Fibroblast of peridontal ligament (primary cell): ENCODE measurements around the gene MYH9.

Experiments used
- DNase-seq: peaks from one replicate; pipeline ENCODE4 v3.0.0-alpha.2; 2010; ENCODE audit errors: extremely low read depth

The MYH9 gene

GRCh38 chr22:36331306-36331911, 56.4 kb downstream of the MYH9 start:
- DNase-seq = peak; percentile 80

DNA sequence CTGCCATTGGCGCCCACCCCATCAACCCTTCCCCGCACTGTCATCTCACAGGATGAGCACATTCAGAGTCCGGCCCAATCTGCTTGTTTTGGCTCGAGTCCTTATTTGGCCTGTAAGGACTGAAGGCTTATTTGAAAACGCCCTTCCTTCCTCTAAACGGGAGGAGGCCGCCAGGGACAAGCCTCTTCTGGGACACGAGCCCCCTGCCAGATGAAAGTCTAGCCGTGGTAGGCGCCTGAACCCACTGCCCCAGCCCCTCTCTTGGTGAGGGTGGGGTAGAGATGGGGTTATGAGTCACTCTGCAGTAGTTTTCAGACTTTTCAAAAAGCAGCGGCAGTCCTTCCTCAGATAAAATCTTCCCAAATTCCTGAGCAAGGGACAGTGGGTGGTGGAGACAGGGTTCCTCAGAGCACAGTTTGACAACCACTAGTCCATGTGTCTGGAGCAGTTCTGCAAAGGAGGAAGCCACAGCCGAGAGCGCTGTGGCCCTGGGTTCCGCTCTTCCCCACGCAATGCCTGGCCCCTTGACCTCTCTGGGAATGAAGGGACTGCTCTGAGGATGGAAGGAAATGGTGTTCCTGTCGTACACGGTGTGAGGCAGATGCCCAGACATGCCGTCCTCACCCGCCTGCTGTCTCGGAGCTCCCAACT, 57.0 kb downstream of the MYH9 start:
- DNase-seq = peak; percentile 60

DNA sequence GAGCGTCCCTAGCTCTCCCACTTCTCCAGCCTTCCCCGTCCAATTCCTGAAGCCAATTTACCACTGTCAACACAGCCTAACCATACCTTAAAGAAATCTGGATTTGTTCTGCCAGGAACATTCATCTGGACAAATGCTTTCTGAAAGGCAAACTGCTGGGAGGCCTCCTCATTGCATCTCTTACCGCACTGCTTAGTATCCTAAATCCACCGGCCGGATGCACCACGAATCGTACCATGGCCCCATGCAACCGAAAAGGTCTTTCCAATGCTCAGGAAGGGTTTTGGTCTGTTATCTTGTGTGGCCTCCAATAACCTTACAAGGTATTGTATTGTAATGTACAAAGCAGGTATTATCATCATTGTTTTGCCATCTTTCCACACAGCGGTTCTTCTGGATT, 57.6 kb downstream of the MYH9 start:
- DNase-seq = no peak

- peak; percentile 87 for DNase-seq
These were observed 58.3 kb downstream of the MYH9 start for GRCh38 chr22:36329254-36330078.

GRCh38 chr22:36328635-36329253, 59.0 kb downstream of the MYH9 start:
- peak; percentile 79 for DNase-seq

GRCh38 chr22:36327922-36328551, 59.7 kb downstream of the MYH9 start:
- DNase-seq = peak; percentile 66

DNA sequence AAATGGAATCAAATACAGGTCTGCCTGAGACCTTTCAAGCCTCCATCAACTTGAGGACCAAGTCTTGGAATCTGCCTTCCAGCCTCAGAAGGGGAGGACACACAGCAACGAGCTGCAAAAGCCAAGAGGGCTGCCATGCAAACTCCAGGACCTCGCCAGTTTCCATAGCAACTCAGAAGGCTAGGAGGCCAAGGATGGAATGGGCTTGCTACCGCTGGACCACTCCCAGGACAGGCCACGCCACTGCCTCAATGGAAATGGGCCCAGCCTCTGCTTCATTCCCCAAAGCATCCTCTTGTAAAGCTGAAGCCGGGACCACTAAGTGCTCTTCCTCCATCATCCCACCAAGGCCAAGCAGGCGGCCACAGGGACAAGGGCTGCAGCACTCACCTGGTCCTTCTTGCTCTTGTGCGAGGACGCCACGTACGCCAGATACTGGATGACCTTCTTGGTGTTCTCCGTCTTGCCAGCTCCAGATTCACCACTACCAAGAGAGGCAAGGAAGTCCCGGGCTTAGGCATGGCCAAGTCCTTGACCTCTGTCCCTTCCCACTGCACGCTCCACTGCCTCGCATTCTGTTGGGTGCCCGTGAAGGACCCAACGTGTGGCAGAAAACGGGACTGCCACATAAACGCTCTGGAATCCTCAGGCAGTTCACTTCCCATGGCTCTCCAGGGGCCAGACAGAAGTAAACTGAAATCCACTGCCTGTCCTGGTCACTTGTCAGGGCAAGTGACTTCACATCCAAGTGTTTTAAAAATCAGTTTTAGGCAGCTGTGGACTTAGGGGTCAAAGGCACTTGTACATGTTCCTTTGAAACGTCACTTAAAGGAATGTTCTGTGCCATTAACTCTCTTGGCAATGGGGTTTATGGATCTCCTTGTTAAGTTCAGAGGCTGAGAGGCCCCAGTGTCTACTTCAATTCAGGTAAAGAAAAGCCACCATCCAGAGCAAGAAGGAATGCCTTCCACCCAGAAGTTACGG, 61.3 kb downstream of the MYH9 start:
- DNase-seq = no peak

DNA sequence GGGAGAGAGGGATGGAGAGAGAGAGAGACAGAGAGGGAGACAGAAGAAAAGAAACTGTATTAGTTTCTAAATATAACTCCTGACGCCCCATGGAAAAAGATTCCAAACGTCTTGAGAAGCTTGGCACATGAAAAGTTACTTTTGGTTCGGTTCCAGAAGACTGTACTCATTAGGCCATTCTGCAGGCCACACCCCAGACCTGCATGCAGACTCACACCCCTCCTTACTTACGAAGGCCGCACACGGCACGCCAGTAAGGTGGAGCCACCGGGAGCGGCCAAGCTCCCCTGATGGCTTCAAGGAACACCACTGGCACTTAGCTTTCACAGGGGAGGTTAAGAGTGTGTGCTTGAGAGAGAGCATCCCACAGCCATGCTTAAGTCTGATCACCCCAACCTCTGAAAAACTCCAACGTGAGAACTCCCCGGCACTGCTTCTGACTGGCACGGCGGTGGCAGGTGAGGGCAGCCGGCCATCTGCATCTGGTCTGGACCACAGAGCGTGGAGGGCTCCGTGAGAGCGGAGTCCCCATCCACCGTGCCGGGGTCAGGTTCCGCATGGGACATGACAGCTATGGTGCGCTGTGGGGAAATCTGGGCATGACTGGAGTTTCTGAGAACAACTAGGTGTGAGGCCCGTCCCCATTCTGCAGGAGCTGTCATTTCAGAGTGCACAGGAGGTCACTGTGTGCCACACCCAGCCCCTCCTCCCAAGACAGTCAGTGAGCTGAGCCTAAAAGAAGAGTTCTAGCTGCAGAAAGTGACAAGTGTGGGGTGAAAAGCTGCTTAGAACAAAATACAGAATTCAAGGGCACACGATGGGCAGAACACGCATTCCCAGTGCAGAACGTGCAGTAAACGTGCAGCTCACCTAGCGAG, 62.4 kb downstream of the MYH9 start:
- peak; percentile 96 for DNase-seq

GRCh38 chr22:36324414-36324813, 63.4 kb downstream of the MYH9 start:
- no peak for DNase-seq

- DNase-seq = no peak
These were observed 63.9 kb downstream of the MYH9 start for GRCh38 chr22:36323855-36324331.

DNA sequence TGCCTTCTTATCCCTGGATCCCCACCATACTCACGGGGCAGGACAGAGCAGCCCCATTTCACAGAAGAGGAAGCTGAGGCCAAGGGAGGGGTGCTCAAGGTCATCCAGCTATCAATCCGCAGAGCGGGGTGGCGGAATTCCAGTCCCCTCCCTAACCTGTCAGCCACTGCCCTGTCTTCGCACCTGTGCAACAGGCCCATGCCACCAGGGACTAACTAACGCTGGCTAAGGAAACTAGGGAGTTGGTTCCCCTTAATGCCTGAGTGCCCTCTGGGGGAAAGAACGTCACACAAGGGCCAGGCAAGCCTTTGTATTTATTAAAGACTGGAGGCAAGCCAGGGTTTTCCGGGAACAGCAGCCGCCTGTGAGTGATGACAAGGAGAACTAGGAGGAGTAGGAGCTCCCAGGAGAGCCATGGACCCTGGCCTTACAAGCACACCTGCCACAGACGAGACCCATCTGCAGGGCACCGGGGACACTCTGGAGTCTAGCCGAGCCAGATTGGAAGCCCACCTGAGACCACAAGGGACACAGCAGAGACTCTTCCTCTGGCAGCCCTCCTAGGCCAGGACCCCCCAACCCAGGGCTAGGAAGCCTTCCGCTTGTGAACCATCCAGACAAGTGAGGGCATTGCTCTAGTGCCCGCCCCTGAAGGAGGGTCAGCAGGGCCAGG, 64.4 kb downstream of the MYH9 start:
- DNase-seq = peak; percentile 67

- no peak for DNase-seq
These were observed 65.2 kb downstream of the MYH9 start for GRCh38 chr22:36322602-36322915.

GRCh38 chr22:36321797-36322601, 65.8 kb downstream of the MYH9 start:
- no peak for DNase-seq

DNA sequence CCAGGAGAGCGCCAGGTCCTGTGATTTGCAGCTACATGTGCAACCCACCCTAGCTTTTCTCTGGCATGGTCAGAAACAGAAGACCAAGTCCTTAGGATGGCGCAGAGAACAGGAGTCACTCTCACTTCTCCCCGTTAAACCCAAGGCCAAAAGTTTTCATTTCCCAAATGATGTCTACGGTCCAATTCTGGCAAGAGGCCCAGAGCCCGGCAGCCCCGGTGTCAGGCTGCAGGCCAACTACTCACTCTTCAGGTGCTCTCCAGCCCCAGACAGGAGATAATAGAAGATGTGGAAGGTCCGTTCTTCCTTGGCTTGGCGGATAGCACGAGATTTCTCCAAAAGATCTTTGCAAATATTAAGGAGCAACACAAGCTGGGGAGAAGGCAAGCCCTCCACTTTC, 67.2 kb downstream of the MYH9 start:
- DNase-seq = no peak

DNA sequence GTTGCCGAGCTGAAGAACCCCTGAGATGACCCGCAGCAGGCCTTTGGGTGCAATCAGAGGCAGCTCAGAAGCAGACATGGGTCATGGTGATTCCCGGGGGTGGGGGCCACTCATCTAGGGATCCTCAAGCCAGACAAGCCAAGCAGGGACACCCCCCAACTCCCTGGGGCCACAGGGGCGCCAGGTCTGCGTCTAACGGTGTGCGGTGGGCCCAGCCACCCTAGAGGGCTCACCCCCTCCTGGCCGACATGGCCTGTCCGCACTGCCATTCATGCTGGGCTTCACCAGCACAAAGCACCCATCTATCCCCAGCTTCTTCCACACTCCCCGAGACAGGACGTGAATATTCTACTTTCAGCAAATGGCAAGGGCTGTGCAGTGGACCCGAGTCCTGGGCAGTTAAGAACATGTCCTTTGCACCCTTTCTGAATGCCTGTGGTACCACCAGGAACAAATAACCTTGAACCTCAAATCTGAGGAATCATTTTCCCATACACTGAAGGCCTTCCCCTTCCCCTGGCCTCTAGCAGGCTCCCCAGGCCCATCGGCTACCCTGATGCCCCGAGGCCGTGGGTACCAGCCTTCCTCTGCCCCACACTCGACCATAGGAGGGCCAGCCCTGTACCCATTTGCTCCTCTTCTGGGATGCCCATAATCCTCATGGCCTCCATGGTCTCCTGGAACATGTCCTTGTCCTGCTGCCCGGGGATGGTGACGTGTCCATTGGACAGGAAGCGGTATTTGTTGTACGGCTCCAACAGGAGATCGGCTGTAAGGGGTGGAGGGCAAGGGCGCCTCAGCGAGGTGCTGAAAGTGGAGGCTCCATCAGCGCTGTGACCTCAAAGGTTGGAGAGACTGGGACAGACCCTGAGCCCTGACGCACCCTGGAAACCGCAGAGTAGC, 67.9 kb downstream of the MYH9 start:
- DNase-seq = no peak

- no peak for DNase-seq
These were observed 69.3 kb downstream of the MYH9 start for GRCh38 chr22:36318442-36318841.

- no peak for DNase-seq
These were observed 70.0 kb downstream of the MYH9 start for GRCh38 chr22:36317658-36318271.
